Kidney (tissue), 14 donors: ENCODE data around the gene NARS2. TPM values are rescaled to one million over a fixed set of nuclear protein-coding genes. Genes with fewer than 3 reads are reported as not detected.

Experiments
- DNase-seq, 5 donors: peaks; one replicate each; pipeline ENCODE4 v3.0.0-alpha.2; 2013 to 2020
- FAIRE-seq: peaks from 2 replicates; lab custom pipeline; 2012; peaks lifted over from hg19 to GRCh38; lab: Jason Lieb, UNC
- H3K27ac ChIP-seq, 2 donors: one replicate each; pipeline ENCODE4 v1.7.0; 2013; ENCODE audit warnings: low read depth in 2 of 2, low read length in 2 of 2, inconsistent platforms in 1 of 2
- H3K27me3 ChIP-seq: one replicate; pipeline ENCODE4 v1.7.1; 2013; ENCODE audit warnings: low read length, inconsistent platforms; ENCODE audit not compliant: control insufficient read depth, insufficient read depth
- H3K36me3 ChIP-seq, 3 donors: one replicate each; pipeline versions ENCODE4 v1.7.0 to v1.7.1; 2013; ENCODE audit warnings: low read length in 3 of 3, control low read depth in 1 of 3, inconsistent platforms in 1 of 3; ENCODE audit not compliant: insufficient read depth in 3 of 3, control insufficient read depth in 2 of 3
- H3K4me1 ChIP-seq, 3 donors: one replicate each; pipeline versions ENCODE4 v1.7.0 to v1.7.1; 2013; ENCODE audit warnings: low read length in 3 of 3, inconsistent platforms in 1 of 3, low read depth in 1 of 3; ENCODE audit not compliant: control insufficient read depth in 2 of 3, insufficient read depth in 2 of 3
- H3K4me3 ChIP-seq, 3 donors: one replicate each; pipeline versions ENCODE4 v1.7.0 to v1.8.1; 2013; ENCODE audit warnings: low read length in 3 of 3, control low read depth in 1 of 3, inconsistent platforms in 1 of 3
- H3K9ac ChIP-seq, 3 donors: one replicate each; pipeline versions ENCODE4 v1.7.0 to v1.7.1; 2013; ENCODE audit warnings: low read length in 3 of 3, control low read depth in 1 of 3, inconsistent platforms in 1 of 3
- H3K9me3 ChIP-seq, 3 donors: one replicate each; pipeline versions ENCODE4 v1.7.0 to v1.7.1; 2013; ENCODE audit warnings: low read length in 3 of 3, control low read depth in 1 of 3, inconsistent platforms in 1 of 3; ENCODE audit not compliant: control insufficient read depth in 2 of 3, insufficient read depth in 1 of 3
- intact Hi-C: fragments of 100-400 bp; cut with DNase I; formaldehyde crosslinking; loops from one replicate; pipeline ENCODE4 v1.11.1; 2022
- polyA plus RNA-seq: library from polyadenylated mRNA; stranded (reverse); fragments of 350-450 nt; fragmentation: Illumina TruSeq; extraction: RNeasy Lipid Tissue Mini Kit (QIAGEN cat#74804); gene quantifications from one replicate; pipeline ENCODE4 v1.2.3, GENCODE V29; 2014; ENCODE audit warnings: low read depth, low replicate concordance; ENCODE audit not compliant: insufficient read depth
- total RNA-seq: library from RNA; stranded (reverse); fragmentation: NEBNext Ultra II Directional; extraction: Animal tissue kit (Norgen Biotek cat#: 25700); gene quantifications from one replicate; pipeline ENCODE4 v1.2.1, GENCODE V29; 2021
- TF ChIP-seq, protein P1 (sequence below): IDR thresholded peaks from 3 replicates; pipeline ENCODE4 v1.5.1; 2012; ENCODE audit warnings: mild to moderate bottlenecking, moderate library complexity, borderline replicate concordance; ENCODE audit not compliant: insufficient read depth; ENCODE audit errors: extremely low read depth
- donor health status: control.
- donor health status: control.
- donor health status: control.
- donor health status: control.
- donor health status: control.
- donor health status: DM: yes; HTN: yes; CAD: no.
- donor health status: Normal renal cell carcinoma (clear cell type).

Gene NARS2
- total and polyA plus RNA-seq, 2 donors from 2014 or later, result 13.0 to 13.2 TPM

GRCh38 chr11:78400116-78400515, 174.5 kb downstream of the NARS2 start:
- no peaks in the 10 kb centered on the region for H3K4me1 ChIP-seq
- DNase-seq (no peak), FAIRE-seq (no peak)
- no peak overlapping the region for H3K27ac ChIP-seq
- TF ChIP-seq, protein P1, sequence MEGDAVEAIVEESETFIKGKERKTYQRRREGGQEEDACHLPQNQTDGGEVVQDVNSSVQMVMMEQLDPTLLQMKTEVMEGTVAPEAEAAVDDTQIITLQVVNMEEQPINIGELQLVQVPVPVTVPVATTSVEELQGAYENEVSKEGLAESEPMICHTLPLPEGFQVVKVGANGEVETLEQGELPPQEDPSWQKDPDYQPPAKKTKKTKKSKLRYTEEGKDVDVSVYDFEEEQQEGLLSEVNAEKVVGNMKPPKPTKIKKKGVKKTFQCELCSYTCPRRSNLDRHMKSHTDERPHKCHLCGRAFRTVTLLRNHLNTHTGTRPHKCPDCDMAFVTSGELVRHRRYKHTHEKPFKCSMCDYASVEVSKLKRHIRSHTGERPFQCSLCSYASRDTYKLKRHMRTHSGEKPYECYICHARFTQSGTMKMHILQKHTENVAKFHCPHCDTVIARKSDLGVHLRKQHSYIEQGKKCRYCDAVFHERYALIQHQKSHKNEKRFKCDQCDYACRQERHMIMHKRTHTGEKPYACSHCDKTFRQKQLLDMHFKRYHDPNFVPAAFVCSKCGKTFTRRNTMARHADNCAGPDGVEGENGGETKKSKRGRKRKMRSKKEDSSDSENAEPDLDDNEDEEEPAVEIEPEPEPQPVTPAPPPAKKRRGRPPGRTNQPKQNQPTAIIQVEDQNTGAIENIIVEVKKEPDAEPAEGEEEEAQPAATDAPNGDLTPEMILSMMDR, result no peak
- H3K4me3 ChIP-seq, result no peak overlapping the region
- no peaks in the 10 kb centered on the region for H3K36me3 ChIP-seq
- H3K9me3 ChIP-seq, result no peaks in the 10 kb centered on the region
- intact Hi-C loops, result no loop called here
- no peaks in the 10 kb centered on the region for H3K27me3 ChIP-seq
- H3K9ac ChIP-seq, result no peak overlapping the region

DNA sequence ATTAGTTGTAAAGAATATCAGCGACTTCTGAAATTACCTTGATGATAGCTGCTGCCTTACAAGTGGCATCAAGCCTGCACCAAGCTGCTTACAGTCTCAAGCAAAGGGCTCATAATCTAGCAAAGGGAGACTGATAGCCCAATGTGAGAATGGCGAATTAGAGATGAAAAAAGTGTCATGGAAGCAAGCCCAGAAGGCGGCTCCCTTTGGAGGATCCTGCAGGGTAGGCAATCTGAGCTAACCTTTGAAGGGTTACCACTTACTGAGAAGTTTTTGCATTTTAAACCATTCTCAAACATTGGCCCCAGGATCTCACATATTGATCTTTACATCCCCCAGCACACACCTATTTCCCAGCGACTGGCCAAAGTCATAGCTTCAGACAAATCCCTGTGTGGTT, 175.5 kb downstream of the NARS2 start:
- Histone ChIP-seq H3K9ac (no peak overlapping the region), H3K4me3 (no peak overlapping the region), H3K27me3 (no peaks in the 10 kb centered on the region), H3K9me3 (no peaks in the 10 kb centered on the region), H3K4me1 (no peaks in the 10 kb centered on the region), H3K36me3 (no peaks in the 10 kb centered on the region), H3K27ac (no peak overlapping the region)
- intact Hi-C loops, result no loop called here
- DNase-seq (no peak), FAIRE-seq (no peak)
- TF ChIP-seq, protein P1, result no peak

DNA sequence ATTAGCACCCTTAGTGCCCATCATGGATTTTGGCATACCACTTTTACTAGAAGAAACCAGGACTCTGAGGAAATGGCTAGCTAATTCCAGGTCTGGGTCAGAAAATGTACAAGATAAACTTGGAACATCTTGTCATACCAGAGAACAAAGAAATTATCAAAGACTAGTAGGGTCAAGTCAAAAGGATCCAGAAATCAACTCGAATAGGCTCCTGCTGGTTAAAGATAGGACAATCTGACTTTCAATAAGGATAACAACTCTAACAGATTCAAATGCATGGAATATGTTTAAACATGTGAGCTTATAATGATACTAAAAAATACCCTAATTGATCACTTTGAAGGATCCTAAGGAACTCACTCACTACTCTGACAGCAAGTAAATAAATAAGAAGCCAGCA, 175.9 kb downstream of the NARS2 start:
- no peak overlapping the region for H3K4me3 ChIP-seq
- no peak overlapping the region for H3K9ac ChIP-seq
- H3K27ac ChIP-seq, result no peak overlapping the region
- DNase-seq, result no peak
- FAIRE-seq, result no peak
- H3K27me3 ChIP-seq, result no peaks in the 10 kb centered on the region
- intact Hi-C loops, result no loop called here
- no peaks in the 10 kb centered on the region for H3K9me3 ChIP-seq
- no peaks in the 10 kb centered on the region for H3K4me1 ChIP-seq
- TF ChIP-seq, protein P1, result no peak
- no peaks in the 10 kb centered on the region for H3K36me3 ChIP-seq

- no peak overlapping the region for H3K27ac ChIP-seq
- DNase-seq, result no peak
- no peak overlapping the region for H3K4me3 ChIP-seq
- intact Hi-C loops, result no loop called here
- H3K4me1 ChIP-seq, result peaks cover 0 to under 1% (median 0%) of the 10 kb centered on the region in 3 donors
- TF ChIP-seq, protein P1, result no peak
- H3K36me3 ChIP-seq, result no peaks in the 10 kb centered on the region
- H3K9ac ChIP-seq, result no peak overlapping the region
- no peaks in the 10 kb centered on the region for H3K27me3 ChIP-seq
- no peak for FAIRE-seq
- no peaks in the 10 kb centered on the region for H3K9me3 ChIP-seq
Measured at GRCh38 chr11:78397398-78397797, 177.3 kb downstream of the NARS2 start.
